ENCODE measurements around the gene GREM2. TPM values are rescaled to one million over a fixed set of nuclear protein-coding genes. Genes with fewer than 3 reads are reported as not detected.

Gene GREM2
- total RNA-seq, 1 donor from 2014 or later: not detected

- POLR2A ChIA-PET: no interaction called here
- Mint-ChIP-seq H3K4me1 (no peaks in the 10 kb centered on the region), H3K27me3 (no peaks in the 10 kb centered on the region), H3K27ac (no peak overlapping the region), H3K4me3 (no peak overlapping the region), H3K36me3 (ENCODE audit: low read depth) (no peaks in the 10 kb centered on the region), H3K9me3 (no peaks in the 10 kb centered on the region)
- intact Hi-C loops (cut with micrococcal nuclease): no loop called here
- DNase-seq: no peak
- TF ChIP-seq CTCF (IDR thresholded peaks at IDR 0.05): no peak
- CTCF ChIA-PET: no interaction called here
- no peak for ATAC-seq (ENCODE audit: low read depth)
These were observed 96.5 kb downstream of the GREM2 start for GRCh38 chr1:240515505-240515904.

GRCh38 chr1:240511789-240512188 lies 100.2 kb downstream of the GREM2 start:
- H3K36me3 Mint-ChIP-seq (ENCODE audit: low read depth): no peaks in the 10 kb centered on the region
- TF ChIP-seq CTCF (IDR thresholded peaks at IDR 0.05): no peak
- H3K27ac Mint-ChIP-seq: no peak overlapping the region
- H3K27me3 Mint-ChIP-seq: no peaks in the 10 kb centered on the region
- H3K9me3 Mint-ChIP-seq: peaks cover 4% of the 10 kb centered on the region
- H3K4me3 Mint-ChIP-seq: no peak overlapping the region
- CTCF ChIA-PET: no interaction called here
- DNase-seq (no peak), ATAC-seq (ENCODE audit: low read depth) (no peak)
- POLR2A ChIA-PET: no interaction called here
- intact Hi-C loops (cut with micrococcal nuclease): no loop called here
- no peaks in the 10 kb centered on the region for H3K4me1 Mint-ChIP-seq

- DNase-seq: no peak
- ChIA-PET POLR2A (no interaction called here), CTCF (no interaction called here)
- intact Hi-C loops (cut with micrococcal nuclease): no loop called here
- no peak for ATAC-seq (ENCODE audit: low read depth)
- no peak overlapping the region for H3K27ac Mint-ChIP-seq
- peaks cover 4% of the 10 kb centered on the region for H3K9me3 Mint-ChIP-seq
- no peak overlapping the region for H3K4me3 Mint-ChIP-seq
- H3K36me3 Mint-ChIP-seq (ENCODE audit: low read depth): no peaks in the 10 kb centered on the region
- TF ChIP-seq CTCF (IDR thresholded peaks at IDR 0.05): no peak
- H3K4me1 Mint-ChIP-seq: no peaks in the 10 kb centered on the region
- no peaks in the 10 kb centered on the region for H3K27me3 Mint-ChIP-seq
These were observed 103.0 kb downstream of the GREM2 start for GRCh38 chr1:240508950-240509349.

GRCh38 chr1:240508201-240508600 lies 103.8 kb downstream of the GREM2 start:
- ChIA-PET CTCF (no interaction called here), POLR2A (no interaction called here)
- H3K36me3 Mint-ChIP-seq (ENCODE audit: low read depth): no peaks in the 10 kb centered on the region
- no peak overlapping the region for H3K4me3 Mint-ChIP-seq
- H3K27ac Mint-ChIP-seq: no peak overlapping the region
- DNase-seq (no peak), ATAC-seq (ENCODE audit: low read depth) (no peak)
- no peak for TF ChIP-seq CTCF (IDR thresholded peaks at IDR 0.05)
- H3K27me3 Mint-ChIP-seq: no peaks in the 10 kb centered on the region
- no peaks in the 10 kb centered on the region for H3K4me1 Mint-ChIP-seq
- peaks cover 4% of the 10 kb centered on the region for H3K9me3 Mint-ChIP-seq
- intact Hi-C loops (cut with micrococcal nuclease): no loop called here

- ATAC-seq (ENCODE audit: low read depth) (no peak), DNase-seq (no peak)
- Mint-ChIP-seq H3K27ac (no peak overlapping the region), H3K9me3 (peaks cover 4% of the 10 kb centered on the region), H3K27me3 (no peaks in the 10 kb centered on the region), H3K4me1 (no peaks in the 10 kb centered on the region), H3K4me3 (no peak overlapping the region), H3K36me3 (ENCODE audit: low read depth) (no peaks in the 10 kb centered on the region)
- intact Hi-C loops (cut with micrococcal nuclease): no loop called here
- ChIA-PET CTCF (no interaction called here), POLR2A (no interaction called here)
- TF ChIP-seq CTCF (IDR thresholded peaks at IDR 0.05): no peak
These were observed 105.8 kb downstream of the GREM2 start for GRCh38 chr1:240506176-240506575.
